ENCODE measurements around the gene JARID2.

- TF ChIP-seq GABPB1 (CRISPR knock-in tag; IDR thresholded peaks at IDR 0.05) (no peak), ZBTB43 (CRISPR knock-in tag; IDR thresholded peaks at IDR 0.05) (no peak), TEAD4 (CRISPR knock-in tag; IDR thresholded peaks at IDR 0.05) (no peak), SP1 (CRISPR knock-in tag; conservative IDR thresholded peaks at IDR 0.05) (no peak), CBFB (CRISPR knock-in tag; IDR thresholded peaks at IDR 0.05; ENCODE audit: low read depth) (no peak)
- TF ChIP-seq, protein P1, sequence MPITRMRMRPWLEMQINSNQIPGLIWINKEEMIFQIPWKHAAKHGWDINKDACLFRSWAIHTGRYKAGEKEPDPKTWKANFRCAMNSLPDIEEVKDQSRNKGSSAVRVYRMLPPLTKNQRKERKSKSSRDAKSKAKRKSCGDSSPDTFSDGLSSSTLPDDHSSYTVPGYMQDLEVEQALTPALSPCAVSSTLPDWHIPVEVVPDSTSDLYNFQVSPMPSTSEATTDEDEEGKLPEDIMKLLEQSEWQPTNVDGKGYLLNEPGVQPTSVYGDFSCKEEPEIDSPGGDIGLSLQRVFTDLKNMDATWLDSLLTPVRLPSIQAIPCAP (CRISPR knock-in tag; IDR thresholded peaks at IDR 0.05): no peak
- TF ChIP-seq, protein P2, sequence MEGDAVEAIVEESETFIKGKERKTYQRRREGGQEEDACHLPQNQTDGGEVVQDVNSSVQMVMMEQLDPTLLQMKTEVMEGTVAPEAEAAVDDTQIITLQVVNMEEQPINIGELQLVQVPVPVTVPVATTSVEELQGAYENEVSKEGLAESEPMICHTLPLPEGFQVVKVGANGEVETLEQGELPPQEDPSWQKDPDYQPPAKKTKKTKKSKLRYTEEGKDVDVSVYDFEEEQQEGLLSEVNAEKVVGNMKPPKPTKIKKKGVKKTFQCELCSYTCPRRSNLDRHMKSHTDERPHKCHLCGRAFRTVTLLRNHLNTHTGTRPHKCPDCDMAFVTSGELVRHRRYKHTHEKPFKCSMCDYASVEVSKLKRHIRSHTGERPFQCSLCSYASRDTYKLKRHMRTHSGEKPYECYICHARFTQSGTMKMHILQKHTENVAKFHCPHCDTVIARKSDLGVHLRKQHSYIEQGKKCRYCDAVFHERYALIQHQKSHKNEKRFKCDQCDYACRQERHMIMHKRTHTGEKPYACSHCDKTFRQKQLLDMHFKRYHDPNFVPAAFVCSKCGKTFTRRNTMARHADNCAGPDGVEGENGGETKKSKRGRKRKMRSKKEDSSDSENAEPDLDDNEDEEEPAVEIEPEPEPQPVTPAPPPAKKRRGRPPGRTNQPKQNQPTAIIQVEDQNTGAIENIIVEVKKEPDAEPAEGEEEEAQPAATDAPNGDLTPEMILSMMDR (IDR thresholded peaks at IDR 0.05): no peak
Measured at GRCh38 chr6:15528870-15529269, 283.0 kb downstream of the JARID2 start.

All from WTC11 (cell line).